Measurements from ENCODE around the gene SRRM5. TPM values are rescaled to one million over a fixed set of nuclear protein-coding genes. Genes with fewer than 3 reads are reported as not detected.
A peak's percentile ranks its signal among the peaks of the same experiment; 100 is the strongest.

SRRM5 gene
- total RNA-seq, 3 donors from 2014 or later, result 0.14 to 0.63 (median 0.41) TPM

DNA sequence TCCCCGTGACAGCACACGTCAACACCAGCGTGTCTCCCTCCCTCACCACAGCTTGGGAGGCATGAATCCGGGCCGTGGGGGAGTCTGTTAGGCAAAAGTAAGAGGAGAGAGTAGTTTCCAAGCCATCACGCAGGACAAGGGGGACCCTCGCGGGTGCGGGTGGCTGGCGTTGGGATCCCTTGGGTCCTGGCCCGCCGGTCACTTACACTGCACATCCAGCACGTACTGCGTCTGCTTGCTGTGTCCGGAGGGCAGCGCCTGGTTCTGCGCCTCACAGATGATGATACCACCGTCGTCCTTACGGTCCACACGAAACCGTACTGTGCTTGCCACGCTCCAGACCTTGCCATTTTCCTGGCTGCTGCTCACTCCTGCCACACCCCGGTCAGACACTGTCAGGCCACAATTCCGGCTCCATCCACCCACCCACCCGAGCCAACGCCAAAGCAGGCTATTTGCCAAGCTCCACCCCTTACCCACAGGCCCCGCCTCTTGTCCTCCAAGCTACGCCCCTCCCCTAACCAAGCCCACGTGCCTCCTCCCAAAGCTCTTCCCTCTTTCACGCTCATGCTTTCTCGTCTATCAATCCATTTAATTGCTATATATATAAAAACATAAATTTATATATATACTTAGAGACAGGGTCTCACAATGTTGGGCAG lies 14.2 kb downstream of the SRRM5 start:
- peak; percentile 58 for ATAC-seq
- Histone ChIP-seq H3K4me1 (ENCODE audit: low read depth) (no peaks in the 10 kb centered on the region), H3K4me3 (no peak overlapping the region), H3K9me3 (no peaks in the 10 kb centered on the region), H3K36me3 (ENCODE audit: low read depth) (no peaks in the 10 kb centered on the region)
- TF ChIP-seq, protein P1, sequence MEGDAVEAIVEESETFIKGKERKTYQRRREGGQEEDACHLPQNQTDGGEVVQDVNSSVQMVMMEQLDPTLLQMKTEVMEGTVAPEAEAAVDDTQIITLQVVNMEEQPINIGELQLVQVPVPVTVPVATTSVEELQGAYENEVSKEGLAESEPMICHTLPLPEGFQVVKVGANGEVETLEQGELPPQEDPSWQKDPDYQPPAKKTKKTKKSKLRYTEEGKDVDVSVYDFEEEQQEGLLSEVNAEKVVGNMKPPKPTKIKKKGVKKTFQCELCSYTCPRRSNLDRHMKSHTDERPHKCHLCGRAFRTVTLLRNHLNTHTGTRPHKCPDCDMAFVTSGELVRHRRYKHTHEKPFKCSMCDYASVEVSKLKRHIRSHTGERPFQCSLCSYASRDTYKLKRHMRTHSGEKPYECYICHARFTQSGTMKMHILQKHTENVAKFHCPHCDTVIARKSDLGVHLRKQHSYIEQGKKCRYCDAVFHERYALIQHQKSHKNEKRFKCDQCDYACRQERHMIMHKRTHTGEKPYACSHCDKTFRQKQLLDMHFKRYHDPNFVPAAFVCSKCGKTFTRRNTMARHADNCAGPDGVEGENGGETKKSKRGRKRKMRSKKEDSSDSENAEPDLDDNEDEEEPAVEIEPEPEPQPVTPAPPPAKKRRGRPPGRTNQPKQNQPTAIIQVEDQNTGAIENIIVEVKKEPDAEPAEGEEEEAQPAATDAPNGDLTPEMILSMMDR (IDR thresholded peaks at IDR 0.05), result no peak
- DNase-seq, result peak in 2 of 3 donors; percentile 22 to 46
- intact Hi-C loops (cut with DNase I, micrococcal nuclease), result no loop called here

DNA sequence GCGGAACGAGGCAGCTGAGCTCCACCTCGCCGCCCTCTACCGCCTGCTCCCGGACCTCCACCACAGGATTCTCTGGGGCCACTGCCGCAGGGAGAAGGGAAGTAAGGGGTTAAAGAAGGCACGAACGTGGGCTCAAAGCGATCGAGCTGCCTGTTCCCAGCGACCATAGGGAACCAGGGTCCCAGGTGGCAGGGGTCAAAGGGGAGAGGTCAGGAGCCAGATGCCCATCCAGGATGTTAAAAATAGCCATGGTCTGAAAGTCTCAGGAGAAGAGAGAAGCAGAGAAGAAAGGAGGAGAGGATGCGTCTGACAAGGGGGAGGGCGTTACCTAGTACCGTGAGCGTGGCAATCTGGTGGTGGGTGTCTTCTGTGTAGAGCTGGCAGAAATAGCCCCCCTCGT lies 14.9 kb downstream of the SRRM5 start:
- no peaks in the 10 kb centered on the region for H3K4me1 ChIP-seq (ENCODE audit: low read depth)
- no peak overlapping the region for H3K4me3 ChIP-seq
- intact Hi-C loops (cut with DNase I, micrococcal nuclease), result no loop called here
- no peaks in the 10 kb centered on the region for H3K36me3 ChIP-seq (ENCODE audit: low read depth)
- no peaks in the 10 kb centered on the region for H3K9me3 ChIP-seq
- no peak for ATAC-seq
- TF ChIP-seq, protein P1 (IDR thresholded peaks at IDR 0.05), result no peak
- no peak for DNase-seq

DNA sequence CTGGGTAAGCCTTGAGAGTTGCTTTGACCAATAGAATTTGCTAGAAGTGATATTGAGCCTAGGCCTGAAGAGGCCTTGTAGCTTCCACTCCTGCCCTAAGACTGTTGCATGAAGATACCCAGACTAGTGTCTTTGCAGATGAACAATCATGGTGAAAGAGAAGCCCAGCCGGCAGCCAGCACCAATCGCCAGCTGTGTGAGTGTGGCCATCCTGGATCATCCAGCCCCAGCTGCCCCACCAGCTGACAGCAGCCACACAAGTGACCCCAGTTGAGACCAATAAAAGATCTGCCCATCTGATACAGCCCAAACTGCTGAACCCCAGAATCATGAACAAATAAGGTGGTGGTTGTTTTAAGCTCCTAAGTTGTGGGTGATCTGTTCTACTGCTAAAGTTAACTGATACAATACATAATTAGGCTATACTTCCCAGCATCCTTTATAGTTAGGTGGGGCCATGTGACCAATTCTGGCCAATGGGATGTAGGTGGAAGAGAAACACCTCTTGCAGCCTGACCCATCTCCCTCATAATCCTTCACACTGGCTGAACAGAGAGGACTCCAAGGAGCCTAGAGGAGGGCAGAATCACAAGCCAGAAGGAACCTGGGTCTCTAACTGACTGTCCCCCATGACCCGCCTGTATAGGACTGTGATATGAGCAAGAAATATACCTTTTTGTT lies 16.9 kb downstream of the SRRM5 start:
- DNase-seq (no peak), ATAC-seq (no peak)
- Histone ChIP-seq H3K4me3 (no peak overlapping the region), H3K36me3 (ENCODE audit: low read depth) (no peaks in the 10 kb centered on the region), H3K9me3 (no peaks in the 10 kb centered on the region), H3K4me1 (ENCODE audit: low read depth) (no peaks in the 10 kb centered on the region)
- TF ChIP-seq, protein P1 (IDR thresholded peaks at IDR 0.05), result no peak
- intact Hi-C loops (cut with DNase I, micrococcal nuclease), result no loop called here

DNA sequence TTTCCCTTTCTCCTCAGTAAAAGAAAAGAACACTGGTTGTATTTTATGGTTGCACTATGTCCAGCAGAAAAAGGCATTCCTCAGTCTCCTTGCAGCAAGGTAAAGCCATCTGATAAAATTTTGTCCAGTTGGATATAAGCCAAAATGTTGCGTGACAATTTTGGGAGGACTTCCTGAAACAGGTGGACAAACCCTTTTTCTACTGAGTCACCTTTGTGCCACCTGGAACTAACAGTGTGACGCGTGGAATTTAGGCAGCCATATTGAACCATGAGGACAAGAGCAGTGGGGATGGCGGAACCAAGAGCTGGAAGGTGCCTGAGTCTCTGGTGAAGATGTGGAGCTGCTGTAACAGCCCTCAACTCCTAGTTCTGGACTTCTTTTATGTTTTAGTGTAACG lies 19.6 kb downstream of the SRRM5 start:
- DNase-seq (no peak), ATAC-seq (no peak)
- no peaks in the 10 kb centered on the region for H3K36me3 ChIP-seq (ENCODE audit: low read depth)
- intact Hi-C loops (cut with DNase I, micrococcal nuclease), result loop anchor here in 1 of 2 donors (10.0 kb wide), 1 partner anchor 77 kb away; no protein-coding TSS in a partner anchor
- H3K4me1 ChIP-seq (ENCODE audit: low read depth), result no peaks in the 10 kb centered on the region
- no peak overlapping the region for H3K4me3 ChIP-seq
- H3K9me3 ChIP-seq, result no peaks in the 10 kb centered on the region
- TF ChIP-seq, protein P1 (IDR thresholded peaks at IDR 0.05), result no peak

DNA sequence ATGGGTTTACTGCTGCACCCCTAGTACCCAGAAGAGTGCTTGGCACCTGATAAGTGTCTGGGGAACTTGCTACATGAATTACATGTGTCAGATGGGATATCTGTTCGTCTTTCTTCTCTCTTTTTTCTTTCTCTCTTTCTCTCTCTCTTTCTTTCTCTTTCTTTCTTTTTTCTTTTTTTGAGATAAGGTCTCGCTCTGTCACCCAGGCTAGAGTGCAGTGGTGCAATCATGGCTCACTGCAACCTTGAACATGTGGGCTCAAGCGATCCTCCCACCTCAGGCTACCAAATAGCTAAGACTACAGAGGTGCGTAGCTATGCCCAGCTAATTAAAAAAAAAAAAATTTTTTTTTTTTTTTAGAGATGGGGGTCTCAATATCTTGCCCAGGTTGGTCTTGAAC lies 21.6 kb downstream of the SRRM5 start:
- DNase-seq, result no peak
- H3K4me3 ChIP-seq, result no peak overlapping the region
- H3K4me1 ChIP-seq (ENCODE audit: low read depth), result no peaks in the 10 kb centered on the region
- no peaks in the 10 kb centered on the region for H3K36me3 ChIP-seq (ENCODE audit: low read depth)
- intact Hi-C loops (cut with DNase I, micrococcal nuclease), result loop anchor here in 1 of 2 donors (10.0 kb wide), 1 partner anchor 79 kb away; no protein-coding TSS in a partner anchor
- TF ChIP-seq, protein P1 (IDR thresholded peaks at IDR 0.05), result no peak
- no peaks in the 10 kb centered on the region for H3K9me3 ChIP-seq
- ATAC-seq, result no peak

Data from mucosa of descending colon (tissue), 3 donors.